ENCODE measurements around the gene CCNJ.

- no peak for TF ChIP-seq CTCF (conservative IDR thresholded peaks at IDR 0.05; ENCODE audit: low read depth, low read length)
- no peak for TF ChIP-seq EZH2phosphoT487 (IDR thresholded peaks at IDR 0.05; ENCODE audit: borderline replicate concordance, low read length)
- TF ChIP-seq EZH2 (IDR thresholded peaks at IDR 0.05; ENCODE audit: low read length, unreplicated experiment): no peak
Measured at GRCh38 chr10:96082153-96082552, 38.8 kb downstream of the CCNJ start.

Data from PC-3 (cell line).